Measurements from ENCODE around the gene CMA1.
"Not testable (repeated sequence)": the region's sequence is repeated elsewhere in the genome, so short reads cannot be mapped to it uniquely, and the experiment has no call there.

Gene CMA1

DNA sequence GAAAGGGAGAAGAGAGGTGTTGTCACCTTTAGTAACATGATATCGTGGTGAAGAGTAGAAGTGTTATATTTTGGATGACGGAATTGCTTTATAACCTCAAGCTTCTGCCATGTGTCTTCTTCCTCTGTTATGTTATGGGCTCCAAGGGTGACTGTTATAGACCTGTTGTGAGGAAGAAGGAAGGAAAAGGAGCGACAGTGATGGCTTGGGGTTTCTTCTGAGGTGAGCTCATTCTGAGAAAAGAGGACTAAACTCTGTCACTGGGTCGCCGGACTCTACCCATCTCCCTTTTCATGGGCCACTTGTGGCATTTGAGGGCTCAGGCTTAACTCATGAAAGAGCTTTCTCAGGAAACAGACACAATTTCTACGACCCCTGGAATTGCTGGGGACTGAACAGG, 1.6 kb downstream of the CMA1 start:
- Histone ChIP-seq H3K27ac (ENCODE audit: low read depth in 2 of 2, low read length in 2 of 2) (no peak overlapping the region), H3K4me3 (ENCODE audit: low read length in 2 of 2) (no peak overlapping the region), H3K9me3 (ENCODE audit: control insufficient read depth in 2 of 2, low read length in 2 of 2) (no peaks in the 10 kb centered on the region), H3K4me1 (ENCODE audit: control insufficient read depth in 2 of 2, insufficient read depth in 2 of 2, low read length in 2 of 2) (no peaks in the 10 kb centered on the region), H3K9ac (ENCODE audit: low read depth in 1 of 2, low read length in 2 of 2) (no peak overlapping the region), H3K27me3 (ENCODE audit: control insufficient read depth in 2 of 2, insufficient read depth in 2 of 2, low read length in 2 of 2) (no peaks in the 10 kb centered on the region), H3K36me3 (ENCODE audit: control insufficient read depth in 2 of 2, insufficient read depth in 2 of 2, low read length in 2 of 2) (no peaks in the 10 kb centered on the region)

DNA sequence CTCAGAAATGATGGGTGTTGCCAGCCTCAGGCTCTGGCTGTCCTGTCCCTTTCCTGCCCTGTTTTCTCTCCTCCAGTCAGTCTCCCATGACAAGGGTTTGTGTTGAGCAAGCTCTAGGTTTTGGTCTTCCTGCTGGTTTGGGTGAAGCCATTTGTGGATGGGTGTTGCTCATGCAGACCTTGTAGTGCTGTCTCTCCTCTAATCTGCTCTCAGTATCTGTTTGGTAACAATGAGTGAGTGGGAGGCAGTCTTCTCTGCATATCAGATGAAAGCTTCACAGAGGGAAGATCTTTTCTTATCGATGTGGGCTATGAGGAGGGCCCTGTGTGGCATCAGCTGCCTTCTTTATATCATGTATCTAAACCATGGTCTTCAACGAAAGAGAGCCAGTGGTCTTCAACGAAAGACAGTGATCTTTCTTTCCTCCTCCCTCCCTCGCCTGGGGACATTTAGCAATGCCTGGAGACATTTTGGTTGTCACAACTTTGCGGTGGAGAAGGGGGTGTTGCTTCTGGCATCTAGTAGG, 3.6 kb downstream of the CMA1 start:
- Histone ChIP-seq H3K4me3 (ENCODE audit: low read length in 2 of 2) (no peak overlapping the region), H3K9ac (ENCODE audit: low read depth in 1 of 2, low read length in 2 of 2) (no peak overlapping the region), H3K27ac (ENCODE audit: low read depth in 2 of 2, low read length in 2 of 2) (no peak overlapping the region), H3K27me3 (ENCODE audit: control insufficient read depth in 2 of 2, insufficient read depth in 2 of 2, low read length in 2 of 2) (no peaks in the 10 kb centered on the region), H3K4me1 (ENCODE audit: control insufficient read depth in 2 of 2, insufficient read depth in 2 of 2, low read length in 2 of 2) (no peaks in the 10 kb centered on the region), H3K36me3 (ENCODE audit: control insufficient read depth in 2 of 2, insufficient read depth in 2 of 2, low read length in 2 of 2) (no peaks in the 10 kb centered on the region), H3K9me3 (ENCODE audit: control insufficient read depth in 2 of 2, low read length in 2 of 2) (no peaks in the 10 kb centered on the region)

DNA sequence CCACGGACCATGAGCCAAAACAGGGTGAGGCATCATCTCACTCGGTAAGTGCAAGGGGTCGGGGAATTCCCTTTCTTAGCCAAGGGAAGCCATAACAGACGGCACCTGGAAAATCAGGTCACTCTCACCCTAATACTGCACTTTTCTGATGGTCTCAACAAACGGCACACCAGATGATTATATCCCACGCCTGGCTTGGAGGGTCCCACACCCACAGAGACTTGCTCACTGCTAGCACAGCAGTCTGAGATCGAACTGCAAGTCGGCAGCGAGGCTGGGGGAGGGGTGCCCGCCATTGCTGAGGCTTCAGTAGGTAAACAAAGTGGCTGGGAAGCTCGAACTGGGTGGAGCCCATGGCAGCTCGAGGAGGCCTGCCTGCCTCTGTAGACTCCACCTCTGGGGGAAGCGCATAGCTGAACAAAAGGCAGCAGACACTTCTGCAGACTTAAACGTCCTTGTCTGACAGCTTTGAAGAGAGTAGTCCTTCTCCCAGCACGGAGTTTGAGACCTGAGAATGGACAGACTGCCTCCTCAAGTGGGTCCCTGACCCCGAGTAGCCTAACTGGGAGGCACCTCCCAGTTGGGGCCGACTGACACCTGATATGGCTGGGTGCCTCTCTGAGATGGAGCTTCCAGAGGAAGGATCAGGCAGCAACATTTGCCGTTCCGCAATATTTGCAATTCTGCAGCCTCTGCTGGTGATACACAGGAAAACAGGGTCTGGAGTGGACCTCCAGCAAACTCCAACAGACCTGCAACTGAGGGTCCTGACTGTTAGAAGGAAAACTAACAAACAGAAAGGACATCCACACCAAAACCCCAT, 16.3 kb downstream of the CMA1 start:
- not testable (repeated sequence) for H3K4me1 ChIP-seq (ENCODE audit: control insufficient read depth in 2 of 2, insufficient read depth in 2 of 2, low read length in 2 of 2); H3K27me3 ChIP-seq (ENCODE audit: control insufficient read depth in 2 of 2, insufficient read depth in 2 of 2, low read length in 2 of 2); H3K4me3 ChIP-seq (ENCODE audit: low read length in 2 of 2); H3K9me3 ChIP-seq (ENCODE audit: control insufficient read depth in 2 of 2, low read length in 2 of 2); H3K27ac ChIP-seq (ENCODE audit: low read depth in 2 of 2, low read length in 2 of 2); H3K36me3 ChIP-seq (ENCODE audit: control insufficient read depth in 2 of 2, insufficient read depth in 2 of 2, low read length in 2 of 2); H3K9ac ChIP-seq (ENCODE audit: low read depth in 1 of 2, low read length in 2 of 2)

DNA sequence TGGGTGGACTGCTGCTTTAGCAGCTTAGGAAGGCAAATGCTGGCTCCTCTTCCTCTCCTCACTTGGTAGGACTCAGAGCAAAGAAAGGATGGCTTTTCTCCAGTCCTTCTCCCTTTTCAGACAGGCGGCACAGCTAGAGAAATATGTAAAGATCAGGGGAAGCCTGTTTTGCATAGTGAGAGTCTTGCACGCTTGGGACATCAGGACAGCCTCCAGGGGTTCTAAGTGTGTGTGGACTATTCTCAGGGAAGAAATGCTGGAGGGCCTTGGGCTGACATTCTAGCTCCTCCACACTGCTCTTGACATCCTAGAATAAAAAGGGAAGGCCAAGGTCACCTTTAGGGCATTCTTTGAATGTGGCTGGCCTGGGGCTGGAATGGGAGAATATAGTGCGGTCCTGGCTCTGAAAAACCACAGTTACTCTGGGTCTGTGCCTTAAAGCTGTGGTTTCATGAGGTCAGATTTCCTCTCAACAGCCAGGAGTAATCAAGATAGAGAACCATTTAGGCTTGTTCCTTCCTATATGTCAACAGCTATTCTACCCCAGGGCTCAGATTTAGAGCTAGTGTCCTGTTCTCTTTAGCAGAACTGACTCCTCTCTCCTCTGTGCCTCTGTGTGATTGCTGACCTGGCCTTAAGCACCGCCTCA, 24.3 kb downstream of the CMA1 start:
- Histone ChIP-seq H3K27ac (ENCODE audit: low read depth in 2 of 2, low read length in 2 of 2) (no peak overlapping the region), H3K4me3 (ENCODE audit: low read length in 2 of 2) (no peak overlapping the region), H3K9me3 (ENCODE audit: control insufficient read depth in 2 of 2, low read length in 2 of 2) (no peaks in the 10 kb centered on the region), H3K36me3 (ENCODE audit: control insufficient read depth in 2 of 2, insufficient read depth in 2 of 2, low read length in 2 of 2) (no peaks in the 10 kb centered on the region), H3K4me1 (ENCODE audit: control insufficient read depth in 2 of 2, insufficient read depth in 2 of 2, low read length in 2 of 2) (no peaks in the 10 kb centered on the region), H3K9ac (ENCODE audit: low read depth in 1 of 2, low read length in 2 of 2) (no peak overlapping the region), H3K27me3 (ENCODE audit: control insufficient read depth in 2 of 2, insufficient read depth in 2 of 2, low read length in 2 of 2) (no peaks in the 10 kb centered on the region)

DNA sequence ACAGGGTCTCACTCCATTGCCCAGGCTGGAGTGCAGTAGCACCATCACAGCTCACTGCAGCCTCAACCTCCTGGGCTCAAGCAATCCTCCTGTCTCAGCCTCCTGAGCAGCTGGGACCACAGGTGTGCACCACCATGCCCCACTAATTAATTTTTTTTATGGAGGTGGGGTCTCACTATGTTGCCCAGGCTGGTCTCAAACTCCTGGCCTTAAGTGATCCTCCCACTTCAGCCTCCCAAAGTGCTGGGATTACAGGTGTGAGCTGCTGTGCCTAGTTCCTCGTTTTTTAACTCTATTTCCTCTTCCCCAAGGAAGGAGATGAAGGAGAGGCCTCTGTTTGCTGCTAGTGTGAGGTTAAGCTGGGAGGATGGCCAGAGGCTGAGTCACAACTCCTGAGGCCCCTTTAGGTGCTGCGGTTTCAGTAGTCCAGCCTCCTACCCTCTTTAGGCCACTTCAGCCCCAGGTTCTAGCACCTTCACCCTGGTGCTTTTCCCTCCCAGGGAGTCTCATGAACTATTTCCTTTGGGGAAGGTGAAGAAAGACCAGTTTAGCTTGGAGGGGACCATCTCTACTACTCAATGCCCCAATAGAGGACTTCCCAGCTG, 25.3 kb downstream of the CMA1 start:
- not testable (repeated sequence) for H3K36me3 ChIP-seq (ENCODE audit: control insufficient read depth in 2 of 2, insufficient read depth in 2 of 2, low read length in 2 of 2); H3K4me3 ChIP-seq (ENCODE audit: low read length in 2 of 2); H3K9ac ChIP-seq (ENCODE audit: low read depth in 1 of 2, low read length in 2 of 2); H3K9me3 ChIP-seq (ENCODE audit: control insufficient read depth in 2 of 2, low read length in 2 of 2); H3K4me1 ChIP-seq (ENCODE audit: control insufficient read depth in 2 of 2, insufficient read depth in 2 of 2, low read length in 2 of 2); H3K27ac ChIP-seq (ENCODE audit: low read depth in 2 of 2, low read length in 2 of 2); H3K27me3 ChIP-seq (ENCODE audit: control insufficient read depth in 2 of 2, insufficient read depth in 2 of 2, low read length in 2 of 2)

DNA sequence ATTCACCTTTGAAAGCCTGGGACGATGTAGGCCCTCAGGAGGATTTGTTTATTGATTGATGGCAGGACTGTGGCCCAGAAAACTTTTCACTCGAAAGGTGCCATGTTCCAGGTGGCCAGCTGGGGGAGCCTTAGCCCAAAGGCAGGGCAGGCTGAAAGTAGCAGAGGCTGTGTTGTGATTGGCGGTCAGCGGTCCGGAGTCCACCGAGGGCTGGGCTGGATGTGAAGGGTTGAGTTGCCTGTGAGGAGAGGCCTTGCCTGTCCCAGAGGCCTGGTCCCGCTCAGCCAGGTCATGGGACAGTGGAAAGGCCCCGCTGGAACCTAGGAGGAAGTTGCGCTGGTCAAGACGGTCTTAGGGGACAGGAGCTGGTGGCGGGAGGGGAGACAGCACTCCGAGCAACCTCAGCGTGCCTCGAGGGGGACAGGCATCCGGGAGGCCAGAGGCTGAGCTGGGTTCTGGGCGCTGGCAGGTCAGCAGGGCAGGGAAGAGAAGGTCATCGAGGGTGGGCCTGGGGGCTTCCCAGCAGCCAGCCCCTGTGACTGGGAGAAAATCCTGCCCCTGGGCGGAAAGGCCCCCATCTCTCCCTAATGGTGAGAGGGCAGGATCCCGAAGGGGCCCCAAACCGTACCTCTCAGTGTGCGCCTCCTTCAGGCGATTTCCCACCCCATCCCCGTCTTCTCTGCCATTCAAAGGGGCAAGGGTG, 26.3 kb downstream of the CMA1 start:
- no peaks in the 10 kb centered on the region for H3K9me3 ChIP-seq (ENCODE audit: control insufficient read depth in 2 of 2, low read length in 2 of 2)
- H3K36me3 ChIP-seq (ENCODE audit: control insufficient read depth in 2 of 2, insufficient read depth in 2 of 2, low read length in 2 of 2) = no peaks in the 10 kb centered on the region
- H3K4me3 ChIP-seq (ENCODE audit: low read length in 2 of 2) = no peak overlapping the region
- no peak overlapping the region for H3K9ac ChIP-seq (ENCODE audit: low read depth in 1 of 2, low read length in 2 of 2)
- H3K4me1 ChIP-seq (ENCODE audit: control insufficient read depth in 2 of 2, insufficient read depth in 2 of 2, low read length in 2 of 2) = no peaks in the 10 kb centered on the region
- H3K27me3 ChIP-seq (ENCODE audit: control insufficient read depth in 2 of 2, insufficient read depth in 2 of 2, low read length in 2 of 2) = no peaks in the 10 kb centered on the region
- no peak overlapping the region for H3K27ac ChIP-seq (ENCODE audit: low read depth in 2 of 2, low read length in 2 of 2)

DNA sequence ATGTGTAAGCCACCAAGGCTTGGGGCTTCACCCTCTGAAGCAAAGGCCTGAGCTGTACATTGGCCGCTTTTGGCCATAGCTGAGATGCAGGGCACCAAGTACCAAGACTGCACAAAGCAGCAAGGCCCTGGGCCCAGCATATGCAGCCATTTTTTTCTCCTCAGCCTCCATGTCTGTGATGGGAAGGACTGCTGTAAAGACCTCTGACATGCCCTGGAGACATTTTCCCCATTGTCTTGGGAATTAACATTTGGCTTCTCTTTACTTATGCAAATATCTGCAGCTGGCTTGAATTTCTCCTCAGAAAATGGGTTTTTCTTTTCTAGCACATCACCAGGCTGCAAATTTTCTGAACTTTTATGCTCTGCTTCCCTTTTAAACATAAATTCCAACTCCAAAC, 28.1 kb downstream of the CMA1 start:
- H3K4me3 ChIP-seq (ENCODE audit: low read length in 2 of 2); H3K9me3 ChIP-seq (ENCODE audit: control insufficient read depth in 2 of 2, low read length in 2 of 2); H3K9ac ChIP-seq (ENCODE audit: low read depth in 1 of 2, low read length in 2 of 2); H3K27ac ChIP-seq (ENCODE audit: low read depth in 2 of 2, low read length in 2 of 2); H3K36me3 ChIP-seq (ENCODE audit: control insufficient read depth in 2 of 2, insufficient read depth in 2 of 2, low read length in 2 of 2); H3K27me3 ChIP-seq (ENCODE audit: control insufficient read depth in 2 of 2, insufficient read depth in 2 of 2, low read length in 2 of 2); H3K4me1 ChIP-seq (ENCODE audit: control insufficient read depth in 2 of 2, insufficient read depth in 2 of 2, low read length in 2 of 2): not testable (repeated sequence)

DNA sequence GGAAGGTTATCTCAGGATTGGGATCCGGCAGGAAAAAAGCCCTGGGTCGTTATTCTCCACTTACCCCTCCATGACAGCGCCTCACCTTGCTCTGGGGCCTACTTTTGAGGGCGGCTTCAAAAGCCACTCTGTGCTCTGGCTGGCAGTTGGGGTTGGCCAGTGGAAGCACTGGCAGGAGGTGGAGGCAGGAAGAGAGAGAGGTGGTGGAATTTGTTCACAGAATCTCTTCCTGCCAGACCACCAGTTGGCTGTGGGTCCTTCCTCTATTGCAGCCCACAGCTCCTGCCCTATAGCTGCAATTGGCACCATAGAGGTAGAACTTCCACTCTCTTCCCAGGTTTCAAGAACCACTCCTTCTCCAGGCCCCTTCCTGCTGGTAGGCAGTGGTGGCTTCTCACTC, 32.8 kb downstream of the CMA1 start:
- no peak overlapping the region for H3K9ac ChIP-seq (ENCODE audit: low read depth in 1 of 2, low read length in 2 of 2)
- H3K27ac ChIP-seq (ENCODE audit: low read depth in 2 of 2, low read length in 2 of 2) = no peak overlapping the region
- no peaks in the 10 kb centered on the region for H3K9me3 ChIP-seq (ENCODE audit: control insufficient read depth in 2 of 2, low read length in 2 of 2)
- no peaks in the 10 kb centered on the region for H3K4me1 ChIP-seq (ENCODE audit: control insufficient read depth in 2 of 2, insufficient read depth in 2 of 2, low read length in 2 of 2)
- H3K4me3 ChIP-seq (ENCODE audit: low read length in 2 of 2) = no peak overlapping the region
- H3K27me3 ChIP-seq (ENCODE audit: control insufficient read depth in 2 of 2, insufficient read depth in 2 of 2, low read length in 2 of 2) = no peaks in the 10 kb centered on the region
- no peaks in the 10 kb centered on the region for H3K36me3 ChIP-seq (ENCODE audit: control insufficient read depth in 2 of 2, insufficient read depth in 2 of 2, low read length in 2 of 2)

DNA sequence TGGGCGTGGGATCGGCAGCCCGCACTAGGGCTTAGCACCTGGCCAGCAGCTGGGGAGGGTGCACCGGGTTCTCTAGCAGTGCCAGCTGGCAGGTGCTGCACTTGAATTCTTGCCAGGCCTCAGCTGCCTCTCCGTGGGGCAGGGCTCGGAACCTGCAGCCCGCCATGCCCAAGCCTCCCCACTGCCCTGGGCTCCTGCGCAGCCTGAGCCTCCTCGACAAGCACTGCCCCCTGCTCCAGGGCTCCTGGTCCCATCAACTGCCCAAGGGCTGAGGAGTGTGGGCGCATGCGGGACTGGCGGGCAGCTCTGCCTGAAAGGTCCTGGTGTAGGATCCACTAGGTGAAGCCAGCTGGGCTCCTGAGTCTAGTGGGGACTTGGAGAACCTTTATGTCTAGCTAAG, 34.9 kb downstream of the CMA1 start:
- Histone ChIP-seq H3K4me3 (ENCODE audit: low read length in 2 of 2) (no peak overlapping the region), H3K27ac (ENCODE audit: low read depth in 2 of 2, low read length in 2 of 2) (no peak overlapping the region), H3K36me3 (ENCODE audit: control insufficient read depth in 2 of 2, insufficient read depth in 2 of 2, low read length in 2 of 2) (no peaks in the 10 kb centered on the region)

DNA sequence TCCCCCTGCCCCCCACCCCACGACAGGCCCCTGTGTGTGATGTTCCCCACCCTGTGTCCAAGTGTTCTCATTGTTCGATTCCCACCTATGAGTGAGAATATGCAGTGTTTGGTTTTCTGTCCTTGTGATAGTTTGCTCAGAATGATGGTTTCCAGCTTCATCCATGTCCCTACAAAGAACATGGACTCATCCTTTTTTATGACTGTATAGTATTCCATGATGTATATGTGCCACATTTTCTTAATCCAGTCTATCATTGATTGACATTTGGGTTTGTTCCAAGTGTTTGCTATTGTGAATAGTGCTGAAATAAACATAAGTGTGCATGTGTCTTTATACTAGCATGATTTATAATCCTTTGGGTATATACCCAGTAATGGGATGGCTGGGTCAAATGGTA, 37.6 kb downstream of the CMA1 start:
- H3K36me3 ChIP-seq (ENCODE audit: control insufficient read depth in 2 of 2, insufficient read depth in 2 of 2, low read length in 2 of 2); H3K27me3 ChIP-seq (ENCODE audit: control insufficient read depth in 2 of 2, insufficient read depth in 2 of 2, low read length in 2 of 2); H3K9ac ChIP-seq (ENCODE audit: low read depth in 1 of 2, low read length in 2 of 2); H3K4me3 ChIP-seq (ENCODE audit: low read length in 2 of 2); H3K9me3 ChIP-seq (ENCODE audit: control insufficient read depth in 2 of 2, low read length in 2 of 2); H3K4me1 ChIP-seq (ENCODE audit: control insufficient read depth in 2 of 2, insufficient read depth in 2 of 2, low read length in 2 of 2); H3K27ac ChIP-seq (ENCODE audit: low read depth in 2 of 2, low read length in 2 of 2): not testable (repeated sequence)

More for the DNA sequence above, 34.9 kb downstream of the CMA1 start:
- H3K9me3 ChIP-seq (ENCODE audit: control insufficient read depth in 2 of 2, low read length in 2 of 2) = no peaks in the 10 kb centered on the region
- H3K27me3 ChIP-seq (ENCODE audit: control insufficient read depth in 2 of 2, insufficient read depth in 2 of 2, low read length in 2 of 2) = no peaks in the 10 kb centered on the region
- H3K9ac ChIP-seq (ENCODE audit: low read depth in 1 of 2, low read length in 2 of 2) = no peak overlapping the region
- H3K4me1 ChIP-seq (ENCODE audit: control insufficient read depth in 2 of 2, insufficient read depth in 2 of 2, low read length in 2 of 2) = no peaks in the 10 kb centered on the region

Data from mucosa of rectum (tissue), 2 donors.